K562 (cell line): ENCODE data around the gene TMEM131. TPM values are rescaled to one million over a fixed set of nuclear protein-coding genes. Genes with fewer than 3 reads are reported as not detected.

Experiments
- CBX5 ChIP-seq: IDR thresholded peaks from 2 replicates; pipeline ENCODE4 v1.6.1; 2014; ENCODE audit warnings: low read depth, borderline replicate concordance
- CREB3L1 ChIP-seq: fragments of 450-650 bp; IDR thresholded peaks from 2 replicates; pipeline ENCODE4 v1.6.1; 2014; ENCODE audit warnings: low read depth, mild to moderate bottlenecking, moderate library complexity, borderline replicate concordance
- GABPB1 ChIP-seq: sonication (generic); formaldehyde crosslinking; IDR thresholded peaks from 2 replicates; pipeline ENCODE4 v1.8.0; 2022; ENCODE audit warnings: mild to moderate bottlenecking, missing genetic modification reagents
- HDAC1 ChIP-seq, 2 experiments: fragments of 450-650 bp; IDR thresholded peaks; 2 replicates each; pipeline ENCODE4 v1.6.1; 2016 to 2017; ENCODE audit warnings: inconsistent platforms in 1 of 2, mild to moderate bottlenecking in 1 of 2, moderate library complexity in 1 of 2
- HSF4 ChIP-seq: fragments of 250-450 bp; sonication (Bioruptor Pico); IDR thresholded peaks from 2 replicates; pipeline ENCODE4 v2.1.2; 2022; ENCODE audit warnings: mild to moderate bottlenecking, moderate library complexity, borderline replicate concordance
- RBFOX2 ChIP-seq: fragments of 200-400 bp; formaldehyde crosslinking; IDR thresholded peaks from 2 replicates; pipeline ENCODE4 v1.6.1; 2017; ENCODE audit warnings: low read depth, mild to moderate bottlenecking, low read length, moderate library complexity
- RBM15 ChIP-seq: fragments of 200-400 bp; formaldehyde crosslinking; IDR thresholded peaks from 2 replicates; pipeline ENCODE4 v1.6.1; 2018; ENCODE audit warnings: mild to moderate bottlenecking, low read length, moderate library complexity; ENCODE audit not compliant: insufficient read depth
- ZNF511 ChIP-seq: sonication (generic); formaldehyde crosslinking; IDR thresholded peaks from 2 replicates; pipeline ENCODE4 v1.8.0; 2022; ENCODE audit warnings: mild to moderate bottlenecking, missing genetic modification reagents
- polyA plus RNA-seq, 8 experiments: library from polyadenylated mRNA; depleted of rRNA in 4 of 8; stranded (reverse) in 5 of 8; unstranded in 3 of 8; fragments of >200 nt; fragmentation: Nextera tagmentation in 2 of 8; fragmentation: Illumina TruSeq in 1 of 8; extraction: Ambion mirVana in 2 of 8; extraction: Trizol in 1 of 8; gene quantifications; 2 replicates each; pipeline versions ENCODE4 v1.2.1 to v1.2.3, GENCODE V29; 2011 to 2014; ENCODE audit warnings: inconsistent platforms in 1 of 8, missing spikeins in 1 of 8
- total RNA-seq, 7 experiments: library from RNA; depleted of rRNA in 6 of 7; stranded (reverse); fragments of >200 nt in 6 of 7; fragmentation: Illumina TruSeq in 2 of 7; extraction: Trizol in 2 of 7; gene quantifications; 2 replicates each; pipeline versions ENCODE4 v1.2.1 to v1.2.3, GENCODE V29; 2011 to 2021; ENCODE audit warnings: low replicate concordance in 1 of 7
- TF ChIP-seq, protein P1 (sequence below): fragments of 450-650 bp; formaldehyde crosslinking; IDR thresholded peaks from 2 replicates; pipeline ENCODE4 v1.4.0; 2022; ENCODE audit warnings: missing genetic modification characterization
- TF ChIP-seq, protein P2 (sequence below), 2 experiments: fragments of 450-650 bp; conservative IDR thresholded peaks; 2 replicates each; pipeline ENCODE4 v1.6.1; 2017; ENCODE audit warnings: mild to moderate bottlenecking in 2 of 2, moderate library complexity in 2 of 2
- TF ChIP-seq, protein P3 (sequence below), 2 experiments: fragments of 250-450 bp in 1 of 2; fragments of 450-650 bp in 1 of 2; sonication (Bioruptor Pico) in 1 of 2; IDR thresholded peaks; 2 replicates each; pipeline versions ENCODE4 v1.6.1 to v1.8.0; 2016 to 2021; ENCODE audit warnings: mild to moderate bottlenecking in 2 of 2, moderate library complexity in 2 of 2, missing compliant biosample characterization in 1 of 2, missing genetic modification characterization in 1 of 2
- TF ChIP-seq, protein P4 (sequence below): sonication (generic); formaldehyde crosslinking; IDR thresholded peaks from 2 replicates; pipeline ENCODE4 v1.8.0; 2023; ENCODE audit warnings: mild to moderate bottlenecking, missing genetic modification reagents

Gene TMEM131
- total and polyA plus RNA-seq, 9 of the 15 experiments (the other 6 are each of a cell fraction or from before 2014, with no cell fraction given) = 2.5 to 21.1 (median 12.4) TPM

- TF ChIP-seq, protein P1, sequence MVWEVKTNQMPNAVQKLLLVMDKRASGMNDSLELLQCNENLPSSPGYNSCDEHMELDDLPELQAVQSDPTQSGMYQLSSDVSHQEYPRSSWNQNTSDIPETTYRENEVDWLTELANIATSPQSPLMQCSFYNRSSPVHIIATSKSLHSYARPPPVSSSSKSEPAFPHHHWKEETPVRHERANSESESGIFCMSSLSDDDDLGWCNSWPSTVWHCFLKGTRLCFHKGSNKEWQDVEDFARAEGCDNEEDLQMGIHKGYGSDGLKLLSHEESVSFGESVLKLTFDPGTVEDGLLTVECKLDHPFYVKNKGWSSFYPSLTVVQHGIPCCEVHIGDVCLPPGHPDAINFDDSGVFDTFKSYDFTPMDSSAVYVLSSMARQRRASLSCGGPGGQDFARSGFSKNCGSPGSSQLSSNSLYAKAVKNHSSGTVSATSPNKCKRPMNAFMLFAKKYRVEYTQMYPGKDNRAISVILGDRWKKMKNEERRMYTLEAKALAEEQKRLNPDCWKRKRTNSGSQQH (CRISPR knock-in tag) = 0 out of 2 replicates have a peak, but pooled peaks have one; percentile 46
- TF ChIP-seq, protein P2, sequence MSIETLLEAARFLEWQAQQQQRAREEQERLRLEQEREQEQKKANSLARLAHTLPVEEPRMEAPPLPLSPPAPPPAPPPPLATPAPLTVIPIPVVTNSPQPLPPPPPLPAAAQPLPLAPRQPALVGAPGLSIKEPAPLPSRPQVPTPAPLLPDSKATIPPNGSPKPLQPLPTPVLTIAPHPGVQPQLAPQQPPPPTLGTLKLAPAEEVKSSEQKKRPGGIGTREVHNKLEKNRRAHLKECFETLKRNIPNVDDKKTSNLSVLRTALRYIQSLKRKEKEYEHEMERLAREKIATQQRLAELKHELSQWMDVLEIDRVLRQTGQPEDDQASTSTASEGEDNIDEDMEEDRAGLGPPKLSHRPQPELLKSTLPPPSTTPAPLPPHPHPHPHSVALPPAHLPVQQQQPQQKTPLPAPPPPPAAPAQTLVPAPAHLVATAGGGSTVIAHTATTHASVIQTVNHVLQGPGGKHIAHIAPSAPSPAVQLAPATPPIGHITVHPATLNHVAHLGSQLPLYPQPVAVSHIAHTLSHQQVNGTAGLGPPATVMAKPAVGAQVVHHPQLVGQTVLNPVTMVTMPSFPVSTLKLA (conservative IDR thresholded peaks at IDR 0.05) = peak; percentile 94 to 96
- peak; percentile 94 for TF ChIP-seq RBFOX2
- peak; percentile 39; the same call in 1 of the 2 replicates for TF ChIP-seq CREB3L1
- TF ChIP-seq HDAC1 (IDR thresholded peaks at IDR 0.05) = peak in 1 of 2 experiments; percentile 54; a peak in 1 of 4 replicates
- peak; percentile 43; the same call in 1 of the 2 replicates for TF ChIP-seq GABPB1
- TF ChIP-seq RBM15 = no peak
- TF ChIP-seq, protein P3, sequence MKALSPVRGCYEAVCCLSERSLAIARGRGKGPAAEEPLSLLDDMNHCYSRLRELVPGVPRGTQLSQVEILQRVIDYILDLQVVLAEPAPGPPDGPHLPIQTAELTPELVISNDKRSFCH (CRISPR knock-in tag; IDR thresholded peaks at IDR 0.05) = no peak
- TF ChIP-seq, protein P3 (tag; IDR thresholded peaks at IDR 0.05) = 0 out of 2 replicates have a peak, but pooled peaks have one; percentile 28
- TF ChIP-seq, protein P4, sequence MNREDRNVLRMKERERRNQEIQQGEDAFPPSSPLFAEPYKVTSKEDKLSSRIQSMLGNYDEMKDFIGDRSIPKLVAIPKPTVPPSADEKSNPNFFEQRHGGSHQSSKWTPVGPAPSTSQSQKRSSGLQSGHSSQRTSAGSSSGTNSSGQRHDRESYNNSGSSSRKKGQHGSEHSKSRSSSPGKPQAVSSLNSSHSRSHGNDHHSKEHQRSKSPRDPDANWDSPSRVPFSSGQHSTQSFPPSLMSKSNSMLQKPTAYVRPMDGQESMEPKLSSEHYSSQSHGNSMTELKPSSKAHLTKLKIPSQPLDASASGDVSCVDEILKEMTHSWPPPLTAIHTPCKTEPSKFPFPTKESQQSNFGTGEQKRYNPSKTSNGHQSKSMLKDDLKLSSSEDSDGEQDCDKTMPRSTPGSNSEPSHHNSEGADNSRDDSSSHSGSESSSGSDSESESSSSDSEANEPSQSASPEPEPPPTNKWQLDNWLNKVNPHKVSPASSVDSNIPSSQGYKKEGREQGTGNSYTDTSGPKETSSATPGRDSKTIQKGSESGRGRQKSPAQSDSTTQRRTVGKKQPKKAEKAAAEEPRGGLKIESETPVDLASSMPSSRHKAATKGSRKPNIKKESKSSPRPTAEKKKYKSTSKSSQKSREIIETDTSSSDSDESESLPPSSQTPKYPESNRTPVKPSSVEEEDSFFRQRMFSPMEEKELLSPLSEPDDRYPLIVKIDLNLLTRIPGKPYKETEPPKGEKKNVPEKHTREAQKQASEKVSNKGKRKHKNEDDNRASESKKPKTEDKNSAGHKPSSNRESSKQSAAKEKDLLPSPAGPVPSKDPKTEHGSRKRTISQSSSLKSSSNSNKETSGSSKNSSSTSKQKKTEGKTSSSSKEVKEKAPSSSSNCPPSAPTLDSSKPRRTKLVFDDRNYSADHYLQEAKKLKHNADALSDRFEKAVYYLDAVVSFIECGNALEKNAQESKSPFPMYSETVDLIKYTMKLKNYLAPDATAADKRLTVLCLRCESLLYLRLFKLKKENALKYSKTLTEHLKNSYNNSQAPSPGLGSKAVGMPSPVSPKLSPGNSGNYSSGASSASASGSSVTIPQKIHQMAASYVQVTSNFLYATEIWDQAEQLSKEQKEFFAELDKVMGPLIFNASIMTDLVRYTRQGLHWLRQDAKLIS = peak; percentile 79; the same call in 1 of the 2 replicates
- no peak; the same call in 1 of the 2 replicates for TF ChIP-seq CBX5
- peak; percentile 68; the same call in 1 of the 2 replicates for TF ChIP-seq ZNF511 (CRISPR knock-in tag)
- TF ChIP-seq HSF4 (CRISPR knock-in tag) = no peak
These were observed at the start of gene TMEM131 (continued) for GRCh38 chr2:97995734-97996624.
